NOMO-1 treated with dmso at 0.1 percent for 144 hours (cell line): ENCODE measurements around the gene RASA1.
A peak's percentile ranks its signal among the peaks of the same experiment; 100 is the strongest.
"Not testable (repeated sequence)": the region's sequence is repeated elsewhere in the genome, so short reads cannot be mapped to it uniquely, and the experiment has no call there.

ENCODE experiments used
- DNase-seq: peaks from one replicate; lab custom pipeline; 2025; ENCODE audit not compliant: unreplicated experiment; lab: John Stamatoyannopoulos, UW

RASA1 gene

GRCh38 chr5:87267574-87268125, at the start of gene RASA1:
TSS of gene RASA1 (plus strand) at chr5:87267883. CDS start at chr5:87268452, 569 bp downstream.
- peak; percentile 89 for DNase-seq

- no peak for DNase-seq
Observed at GRCh38 chr5:87229780-87230179, 37.9 kb upstream of the RASA1 start.

GRCh38 chr5:87231037-87231808, 36.5 kb upstream of the RASA1 start:
- no peak for DNase-seq

- no peak for DNase-seq
Observed at GRCh38 chr5:87233143-87233542, 34.5 kb upstream of the RASA1 start.

GRCh38 chr5:87241555-87241954, 26.1 kb upstream of the RASA1 start:
- DNase-seq, result no peak

GRCh38 chr5:87242242-87242641, 25.4 kb upstream of the RASA1 start:
- no peak for DNase-seq

- peak; percentile 57 for DNase-seq
Observed at GRCh38 chr5:87243161-87243844, 24.4 kb upstream of the RASA1 start.

- no peak for DNase-seq
Observed at GRCh38 chr5:87245451-87245850, 22.2 kb upstream of the RASA1 start.

- DNase-seq, result no peak
Observed at GRCh38 chr5:87246061-87246460, 21.6 kb upstream of the RASA1 start.

- no peak for DNase-seq
Observed at GRCh38 chr5:87252283-87252605, 15.4 kb upstream of the RASA1 start.

- no peak for DNase-seq
Observed at GRCh38 chr5:87254035-87254434, 13.6 kb upstream of the RASA1 start.

GRCh38 chr5:87258507-87258906, 9.2 kb upstream of the RASA1 start:
- no peak for DNase-seq

GRCh38 chr5:87260604-87261192, 7.0 kb upstream of the RASA1 start:
- DNase-seq, result no peak

GRCh38 chr5:87263498-87263897, 4.2 kb upstream of the RASA1 start:
- no peak for DNase-seq

GRCh38 chr5:87266914-87267573, 639 bp upstream of the RASA1 start:
- no peak for DNase-seq

GRCh38 chr5:87268126-87268969, 665 bp downstream of the RASA1 start:
- DNase-seq, result peak; percentile 74

GRCh38 chr5:87268970-87269377, 1.3 kb downstream of the RASA1 start:
- DNase-seq, result no peak

GRCh38 chr5:87270888-87271287, 3.2 kb downstream of the RASA1 start:
- DNase-seq, result not testable (repeated sequence)

- DNase-seq, result no peak
Observed at GRCh38 chr5:87276655-87277054, 9.0 kb downstream of the RASA1 start.

- no peak for DNase-seq
Observed at GRCh38 chr5:87277279-87277835, 9.7 kb downstream of the RASA1 start.
